Heart left ventricle (tissue), 13 donors: ENCODE measurements around the gene ACADSB.

Experiments
- CTCF ChIP-seq, 12 donors: fragments of 200-600 bp; sonication (generic) in 4 of 12; IDR thresholded peaks; one replicate each; pipeline versions ENCODE4 v1.5.0 to v1.8.0; 2018 to 2022; ENCODE audit warnings: antibody characterized with exemption in 12 of 12, mild to moderate bottlenecking in 5 of 12
- POLR2A ChIP-seq, 2 donors: fragments of 450-650 bp; IDR thresholded peaks; one replicate each; pipeline ENCODE4 v1.6.1; 2017; ENCODE audit warnings: antibody characterized with exemption in 2 of 2, mild to moderate bottlenecking in 2 of 2, moderate library complexity in 2 of 2
- donor health status: ischemic (EF 13 %, LVEDD 7.1; RV severe dilation, severe dysfunction).
- donor health status: DM: no; HTN: yes; CAD: no.
- donor health status: DM: no; HTN: no; CAD: no.
- donor health status: ischemic (EF 25% LVEDD 6.9; RV normal size, moderate dysfunction).
- donor health status: ischemic (EF 25% LVEDD 5.7; RV mildly dilated, moderate dysfunction).
- donor health status: ischemic (EF 35%, LVEDD 5.7; RV mildly dilated, moderate dysfunction).
- donor health status: nonischemic (EF 11% LVEDD 7.7; RV severe dilation, severe dysfunction).
- donor health status: DM: yes; HTN: yes; CAD: no.
- donor health status: PGD.
- donor health status: ischemic (EF 29% LVEDD 5.4; RV normal size, mild dysfunction).
- donor health status: nonischemic (EF 23%, LVEDD 6.1; RV moderate dilation, normal function).

GRCh38 chr10:123100030-123100762 lies 91.4 kb downstream of the ACADSB start:
- TF ChIP-seq CTCF (IDR thresholded peaks at IDR 0.05): no peak
- TF ChIP-seq POLR2A (IDR thresholded peaks at IDR 0.05): no peak
